GM15510 (cell line): Measurements from ENCODE around the gene XAB2.

Experiments used
- POLR2A ChIP-seq: IDR thresholded peaks from 3 replicates; pipeline ENCODE4 v1.6.1; 2011; ENCODE audit warnings: borderline replicate concordance; ENCODE audit not compliant: insufficient read length; ENCODE audit errors: extremely low read depth

Gene XAB2

GRCh38 chr19:7612282-7613274 is 16.8 kb downstream of the XAB2 start:
- no peak for TF ChIP-seq POLR2A

- TF ChIP-seq POLR2A = no peak
Measured at GRCh38 chr19:7611541-7612279, 17.6 kb downstream of the XAB2 start.

GRCh38 chr19:7610491-7611240 is 18.7 kb downstream of the XAB2 start:
- TF ChIP-seq POLR2A = no peak

- TF ChIP-seq POLR2A = no peak
Measured at GRCh38 chr19:7607874-7608560, 21.3 kb downstream of the XAB2 start.

- TF ChIP-seq POLR2A = no peak
Measured at GRCh38 chr19:7607212-7607873, 22.0 kb downstream of the XAB2 start.

GRCh38 chr19:7606289-7606688 is 23.1 kb downstream of the XAB2 start:
- TF ChIP-seq POLR2A = no peak

GRCh38 chr19:7605490-7606222 is 23.7 kb downstream of the XAB2 start:
- TF ChIP-seq POLR2A = no peak

GRCh38 chr19:7603919-7604318 is 25.4 kb downstream of the XAB2 start:
- no peak for TF ChIP-seq POLR2A

- TF ChIP-seq POLR2A = no peak
Measured at GRCh38 chr19:7602935-7603497, 26.3 kb downstream of the XAB2 start.

- no peak for TF ChIP-seq POLR2A
Measured at GRCh38 chr19:7602240-7602934, 27.0 kb downstream of the XAB2 start.

GRCh38 chr19:7600721-7601120 is 28.6 kb downstream of the XAB2 start:
- no peak for TF ChIP-seq POLR2A

- no peak for TF ChIP-seq POLR2A
Measured at GRCh38 chr19:7598180-7598579, 31.2 kb downstream of the XAB2 start.
